ENCODE data around the gene ITGA2B.

DNA sequence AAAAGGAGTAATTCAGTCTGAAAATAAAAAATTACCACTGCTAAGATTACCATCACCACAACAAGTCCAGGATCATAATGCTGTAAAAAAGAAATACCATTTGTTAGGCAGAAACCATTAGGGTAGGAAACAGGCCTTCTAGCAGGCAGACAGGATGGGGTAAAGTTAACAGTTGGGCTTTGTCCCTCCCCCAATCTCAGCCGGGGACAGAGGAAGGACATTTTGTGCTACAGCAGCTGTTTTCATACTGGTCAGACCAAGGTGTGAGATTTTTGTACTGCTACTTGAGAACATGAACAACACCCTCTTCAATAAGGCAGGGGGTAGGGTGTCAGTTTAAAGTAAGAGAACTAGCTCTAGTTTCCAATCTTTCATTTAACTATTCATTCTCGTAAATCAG is 49.2 kb upstream of the ITGA2B start:
- TF ChIP-seq HDAC2 (CRISPR knock-in tag; IDR thresholded peaks at IDR 0.05) (no peak), MATR3 (CRISPR knock-in tag; IDR thresholded peaks at IDR 0.05) (no peak), RNF2 (conservative IDR thresholded peaks at IDR 0.05; ENCODE audit: low read depth) (no peak), NBN (conservative IDR thresholded peaks at IDR 0.05) (no peak)
- TF ChIP-seq, protein P1, sequence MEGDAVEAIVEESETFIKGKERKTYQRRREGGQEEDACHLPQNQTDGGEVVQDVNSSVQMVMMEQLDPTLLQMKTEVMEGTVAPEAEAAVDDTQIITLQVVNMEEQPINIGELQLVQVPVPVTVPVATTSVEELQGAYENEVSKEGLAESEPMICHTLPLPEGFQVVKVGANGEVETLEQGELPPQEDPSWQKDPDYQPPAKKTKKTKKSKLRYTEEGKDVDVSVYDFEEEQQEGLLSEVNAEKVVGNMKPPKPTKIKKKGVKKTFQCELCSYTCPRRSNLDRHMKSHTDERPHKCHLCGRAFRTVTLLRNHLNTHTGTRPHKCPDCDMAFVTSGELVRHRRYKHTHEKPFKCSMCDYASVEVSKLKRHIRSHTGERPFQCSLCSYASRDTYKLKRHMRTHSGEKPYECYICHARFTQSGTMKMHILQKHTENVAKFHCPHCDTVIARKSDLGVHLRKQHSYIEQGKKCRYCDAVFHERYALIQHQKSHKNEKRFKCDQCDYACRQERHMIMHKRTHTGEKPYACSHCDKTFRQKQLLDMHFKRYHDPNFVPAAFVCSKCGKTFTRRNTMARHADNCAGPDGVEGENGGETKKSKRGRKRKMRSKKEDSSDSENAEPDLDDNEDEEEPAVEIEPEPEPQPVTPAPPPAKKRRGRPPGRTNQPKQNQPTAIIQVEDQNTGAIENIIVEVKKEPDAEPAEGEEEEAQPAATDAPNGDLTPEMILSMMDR (CRISPR knock-in tag; IDR thresholded peaks at IDR 0.05): no peak
